HG02588 (cell line): ENCODE data around the gene SAMD14.
"Not testable (repeated sequence)": the region's sequence is repeated elsewhere in the genome, so short reads cannot be mapped to it uniquely, and the experiment has no call there.

ENCODE experiments used
- ATAC-seq: cut with Tn5 transposase; IDR thresholded peaks from one replicate; pipeline ENCODE4 v1.9.1; 2021; ENCODE audit warnings: mild to moderate bottlenecking, moderate library complexity; ENCODE audit not compliant: unreplicated experiment

SAMD14 gene

DNA sequence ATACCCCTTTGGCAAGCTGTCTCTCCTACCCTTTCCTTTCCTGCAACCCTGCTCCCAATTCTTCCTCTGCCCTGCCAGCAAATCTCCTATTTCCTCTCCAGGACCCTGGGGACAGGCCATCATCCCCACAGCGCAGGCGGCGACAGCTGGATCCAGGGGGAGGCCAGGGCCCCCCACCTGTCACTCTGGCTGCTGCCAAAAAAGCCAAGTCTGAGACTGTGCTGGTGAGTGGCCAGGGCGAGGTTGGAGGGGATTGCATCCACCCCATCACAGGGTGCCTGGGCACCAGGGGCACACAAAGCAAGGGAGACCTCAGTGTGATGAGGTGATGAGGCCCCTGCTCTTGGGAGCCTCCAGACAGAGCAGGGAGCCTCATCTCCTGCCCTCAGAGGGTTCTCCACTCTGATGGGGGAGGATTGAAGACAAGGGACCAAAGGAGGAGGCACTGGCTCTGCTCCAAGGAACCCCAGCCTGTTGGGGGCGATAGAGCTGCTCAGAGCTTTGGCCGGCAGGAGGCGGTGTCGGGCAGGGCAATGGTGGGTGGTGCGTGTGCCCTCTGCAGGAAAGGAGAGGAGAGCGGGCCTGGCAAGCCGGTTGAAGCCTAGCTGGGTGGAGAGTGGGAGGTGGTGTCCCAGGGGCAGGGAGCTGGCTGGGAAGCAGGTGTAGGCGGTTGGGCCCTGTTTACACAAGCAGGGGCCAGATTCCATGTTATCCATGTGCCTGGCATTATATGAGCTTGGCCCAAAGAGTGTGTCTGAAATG lies 50.4 kb downstream of the SAMD14 start:
- ATAC-seq, result no peak

DNA sequence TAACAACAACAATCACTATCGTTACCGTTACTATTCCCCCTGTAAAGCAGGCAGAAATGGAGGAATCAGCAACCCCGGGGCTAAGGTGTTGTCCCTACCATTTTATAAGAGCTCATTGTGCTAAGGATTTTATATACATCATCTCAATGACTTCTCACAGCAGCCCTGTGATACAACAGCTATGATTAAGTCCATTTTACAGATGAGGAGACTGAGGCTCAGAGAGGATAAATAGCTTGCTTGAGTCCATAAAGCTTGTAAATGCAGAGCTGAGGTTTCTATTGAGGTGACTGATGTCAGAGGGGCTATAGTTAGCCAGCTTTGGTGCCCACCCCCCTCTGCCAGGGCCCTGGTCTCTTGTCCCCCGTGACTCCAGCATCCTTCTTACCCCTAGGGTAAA lies 51.5 kb downstream of the SAMD14 start:
- no peak for ATAC-seq

DNA sequence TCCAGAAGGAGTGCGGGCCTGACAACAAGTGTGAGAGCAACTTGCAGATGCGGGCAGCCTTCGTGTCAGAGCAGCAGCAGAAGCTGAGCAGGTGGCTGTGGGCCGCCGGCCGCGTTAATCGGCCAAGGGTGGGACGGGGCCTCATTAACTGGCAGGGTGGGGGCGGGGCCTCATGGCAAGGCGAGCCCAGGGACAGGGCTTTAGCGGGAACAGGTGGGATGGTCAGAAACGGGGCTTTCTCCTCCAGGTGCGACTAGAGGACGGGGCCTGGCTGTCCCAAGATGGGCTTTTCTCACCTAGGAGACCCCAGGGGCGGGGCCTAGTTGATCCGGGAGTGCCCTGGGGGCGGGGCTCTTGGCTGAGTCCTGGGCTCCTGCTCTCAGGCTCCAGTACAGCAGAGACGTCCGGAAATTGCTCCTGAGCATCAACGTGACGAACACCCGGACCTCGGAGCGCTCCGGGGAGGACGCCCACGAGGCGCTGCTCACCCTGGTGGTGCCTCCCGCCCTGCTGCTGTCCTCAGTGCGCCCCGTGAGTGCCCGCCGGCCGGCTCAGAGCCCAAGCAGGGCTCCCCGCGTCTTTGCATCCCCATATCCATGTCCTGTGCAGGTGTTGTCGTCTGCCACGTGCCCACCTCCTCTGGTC lies 53.2 kb downstream of the SAMD14 start:
- ATAC-seq, result no peak

DNA sequence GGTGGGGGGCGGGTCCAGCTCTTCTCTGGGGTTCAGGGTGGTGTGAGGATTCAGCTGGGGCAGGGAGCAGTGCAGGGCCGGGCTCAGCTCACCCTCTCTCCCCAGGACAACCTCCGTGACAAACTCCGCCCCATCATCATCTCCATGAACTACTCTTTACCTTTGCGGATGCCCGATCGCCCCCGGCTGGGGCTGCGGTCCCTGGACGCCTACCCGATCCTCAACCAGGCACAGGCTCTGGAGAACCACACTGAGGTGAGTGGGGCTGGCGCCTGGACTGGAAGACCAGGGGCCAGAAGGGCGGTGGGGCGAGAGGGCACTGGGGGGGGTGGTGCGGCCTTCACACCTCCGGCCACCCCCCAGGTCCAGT lies 53.8 kb downstream of the SAMD14 start:
- no peak for ATAC-seq

DNA sequence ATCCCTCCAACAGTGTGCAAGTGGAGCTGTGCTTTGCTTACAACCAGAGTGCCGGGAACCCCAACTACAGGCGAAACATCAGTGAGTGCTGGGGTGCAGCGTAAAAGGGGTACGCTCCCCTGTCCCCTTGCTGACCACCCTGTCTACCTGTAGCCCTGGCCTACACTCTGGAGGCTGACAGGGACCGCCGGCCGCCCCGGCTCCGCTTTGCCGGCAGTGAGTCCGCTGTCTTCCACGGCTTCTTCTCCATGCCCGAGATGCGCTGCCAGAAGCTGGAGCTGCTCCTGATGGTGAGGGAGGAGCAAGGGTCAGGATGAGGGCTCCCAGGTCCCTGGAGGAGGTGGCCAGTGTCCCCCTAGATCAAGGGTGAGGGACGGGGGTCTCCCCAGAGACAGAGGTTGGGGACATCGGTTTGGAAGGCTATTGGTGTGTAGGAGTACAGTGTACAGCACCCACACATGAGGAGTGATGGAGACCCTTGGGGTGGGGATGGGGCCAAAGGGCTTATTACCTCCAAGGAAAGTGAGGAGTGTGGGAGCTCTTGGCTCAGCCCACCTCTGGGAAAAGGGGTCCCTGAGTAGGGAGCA lies 54.4 kb downstream of the SAMD14 start:
- no peak for ATAC-seq

DNA sequence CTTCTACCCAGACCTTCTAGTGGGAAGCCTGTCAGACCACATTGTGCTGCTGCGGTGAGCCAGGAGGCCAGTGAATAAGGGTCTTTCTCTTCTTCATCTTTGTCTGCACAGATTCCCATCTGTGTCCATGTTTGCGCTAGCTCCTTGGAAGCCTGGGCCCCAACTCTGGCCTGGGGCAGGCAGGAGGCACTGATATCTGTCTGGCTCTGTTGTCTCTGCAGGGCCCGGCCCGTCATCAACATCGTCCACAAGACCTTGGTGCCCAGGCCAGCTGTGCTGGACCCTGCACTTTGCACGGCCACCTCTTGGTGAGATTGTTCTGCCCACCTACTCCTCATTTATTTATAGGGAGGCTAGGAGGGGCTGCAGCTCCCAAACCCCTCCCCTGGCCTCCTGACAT lies 55.7 kb downstream of the SAMD14 start:
- no peak for ATAC-seq

DNA sequence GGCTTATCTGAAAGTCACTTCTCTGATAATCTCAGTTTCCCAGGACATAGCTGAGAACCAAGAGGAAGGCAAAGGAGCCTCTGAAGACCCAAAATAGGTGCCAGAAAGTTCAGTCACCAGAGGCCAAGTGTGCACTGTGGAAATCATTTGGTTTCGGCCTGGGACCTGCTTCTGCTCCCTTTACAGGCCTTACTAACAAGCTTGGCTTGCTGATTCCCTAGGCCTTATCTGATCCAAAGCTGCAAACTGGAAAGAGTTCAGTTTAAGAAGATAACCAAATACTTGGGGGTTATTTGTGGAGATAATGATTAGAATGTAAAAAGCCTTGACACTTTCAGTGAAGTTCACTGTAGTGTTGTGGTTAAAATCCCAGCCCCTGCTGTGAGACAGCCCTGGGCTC lies 57.0 kb downstream of the SAMD14 start:
- no peak for ATAC-seq

DNA sequence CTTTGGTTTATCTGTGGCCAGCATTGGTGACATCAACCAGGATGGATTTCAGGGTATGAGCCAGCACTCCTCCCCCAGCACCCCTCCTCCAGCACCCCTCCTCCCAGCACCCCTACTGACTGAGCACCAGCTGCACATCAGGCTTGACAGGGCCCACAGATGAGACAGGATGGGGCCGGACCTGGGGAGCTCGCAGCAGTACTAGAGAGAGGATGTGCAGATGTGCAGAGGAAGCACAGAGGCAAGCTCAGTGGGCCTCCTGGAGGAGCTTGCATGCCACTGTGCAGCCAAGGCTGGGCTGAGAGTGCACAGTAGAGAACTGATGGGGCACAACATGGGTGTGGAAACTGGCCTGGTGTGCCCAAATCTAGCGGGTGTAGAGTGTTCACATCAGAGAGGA lies 57.8 kb downstream of the SAMD14 start:
- no peak for ATAC-seq

DNA sequence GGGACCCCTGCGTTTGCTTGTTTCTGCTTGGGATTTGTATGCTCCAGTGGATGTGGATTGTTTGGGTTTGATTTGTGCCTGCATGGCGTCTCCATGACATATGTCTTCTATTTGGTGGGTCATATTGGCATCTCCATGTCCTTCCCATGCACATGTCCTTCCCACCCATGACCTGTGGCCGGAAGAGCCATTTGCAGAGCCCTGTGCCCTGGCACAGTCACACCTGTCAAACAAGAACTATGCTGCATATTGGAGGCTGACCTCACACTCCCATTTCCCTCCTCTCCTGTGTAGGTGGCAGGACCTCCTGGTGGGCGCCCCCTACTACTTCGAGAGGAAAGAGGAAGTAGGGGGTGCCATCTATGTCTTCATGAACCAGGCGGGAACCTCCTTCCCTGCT lies 58.3 kb downstream of the SAMD14 start:
- no peak for ATAC-seq

DNA sequence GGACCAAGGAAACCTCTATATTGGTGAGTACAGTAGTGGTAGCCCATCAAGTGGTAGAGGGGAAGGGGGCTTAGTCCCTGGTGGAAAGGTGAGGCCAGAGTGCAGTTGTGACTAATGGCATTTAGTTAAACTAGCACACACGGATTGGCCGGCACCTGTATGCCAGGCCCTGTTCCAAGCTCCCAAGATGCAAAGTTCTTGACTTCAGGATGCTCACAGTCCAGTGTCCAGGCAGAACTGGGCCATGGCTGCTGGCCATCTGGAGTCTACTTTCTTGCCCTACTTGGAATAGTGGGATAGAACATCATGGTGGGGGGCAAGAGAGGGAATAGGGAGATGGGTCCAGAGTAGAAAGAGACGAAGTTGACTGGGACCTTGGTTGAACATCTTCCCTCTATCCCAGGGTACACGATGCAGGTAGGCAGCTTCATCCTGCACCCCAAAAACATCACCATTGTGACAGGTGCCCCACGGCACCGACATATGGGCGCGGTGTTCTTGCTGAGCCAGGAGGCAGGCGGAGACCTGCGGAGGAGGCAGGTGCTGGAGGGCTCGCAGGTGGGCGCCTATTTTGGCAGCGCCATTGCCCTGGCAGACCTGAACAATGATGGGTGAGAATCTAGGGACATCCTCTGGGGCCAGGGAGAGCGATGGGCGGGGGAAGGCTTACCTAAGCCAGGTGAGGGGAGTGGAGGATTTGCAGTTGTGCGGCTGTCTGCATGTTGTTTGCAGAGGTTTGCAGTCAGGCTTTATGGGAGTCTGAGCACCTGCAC lies 58.9 kb downstream of the SAMD14 start:
- ATAC-seq, result no peak

DNA sequence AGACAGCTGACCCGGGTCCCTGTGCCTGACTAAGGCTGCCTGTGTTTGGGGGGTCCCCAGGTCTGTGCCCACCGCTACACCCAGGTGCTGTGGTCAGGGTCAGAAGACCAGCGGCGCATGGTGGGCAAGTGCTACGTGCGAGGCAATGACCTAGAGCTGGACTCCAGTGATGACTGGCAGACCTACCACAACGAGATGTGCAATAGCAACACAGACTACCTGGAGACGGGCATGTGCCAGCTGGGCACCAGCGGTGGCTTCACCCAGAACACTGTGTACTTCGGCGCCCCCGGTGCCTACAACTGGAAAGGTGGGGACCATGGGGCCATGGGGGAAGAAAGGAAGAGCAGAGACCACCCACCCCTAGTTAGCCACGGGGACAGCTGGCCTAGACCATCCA lies 62.0 kb downstream of the SAMD14 start:
- no peak for ATAC-seq

DNA sequence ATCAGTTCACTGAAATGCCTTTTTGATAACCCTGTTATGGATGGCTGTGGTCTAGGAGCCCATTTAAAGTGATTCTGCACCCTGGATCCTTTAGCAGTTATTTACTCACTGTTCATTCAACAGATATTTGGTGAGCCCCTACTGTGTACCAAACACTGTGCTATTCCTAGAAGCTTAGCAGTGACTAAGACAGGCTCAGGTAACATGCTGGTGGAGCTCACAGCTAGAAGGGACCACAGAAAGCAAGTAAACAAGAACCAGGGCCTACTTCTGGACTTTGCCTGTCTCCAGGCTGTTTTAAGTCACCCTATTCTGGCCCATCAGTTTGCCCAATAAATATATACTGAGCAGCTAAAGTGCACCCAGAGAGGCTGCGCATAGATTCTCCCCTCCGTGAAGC lies 63.0 kb downstream of the SAMD14 start:
- no peak for ATAC-seq

DNA sequence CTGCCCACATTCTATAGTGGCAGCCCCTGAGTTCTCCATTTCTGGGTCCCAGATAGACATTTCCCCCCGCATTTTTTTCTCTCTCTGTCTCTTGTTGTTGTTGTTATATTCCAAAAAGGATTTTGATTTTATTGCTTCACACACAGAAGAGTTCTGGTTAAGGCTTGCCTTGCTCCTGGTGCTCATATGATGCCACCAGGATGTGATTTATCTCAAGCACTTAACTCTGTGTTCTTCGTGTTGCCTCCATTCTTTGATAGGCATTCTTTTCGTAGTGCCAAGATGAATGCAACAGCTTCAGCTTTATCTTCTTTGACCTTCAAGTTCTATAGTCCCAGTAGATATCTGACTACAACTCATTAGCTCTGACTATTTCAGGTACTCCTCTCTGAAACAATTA lies 64.9 kb downstream of the SAMD14 start:
- no peak for ATAC-seq

DNA sequence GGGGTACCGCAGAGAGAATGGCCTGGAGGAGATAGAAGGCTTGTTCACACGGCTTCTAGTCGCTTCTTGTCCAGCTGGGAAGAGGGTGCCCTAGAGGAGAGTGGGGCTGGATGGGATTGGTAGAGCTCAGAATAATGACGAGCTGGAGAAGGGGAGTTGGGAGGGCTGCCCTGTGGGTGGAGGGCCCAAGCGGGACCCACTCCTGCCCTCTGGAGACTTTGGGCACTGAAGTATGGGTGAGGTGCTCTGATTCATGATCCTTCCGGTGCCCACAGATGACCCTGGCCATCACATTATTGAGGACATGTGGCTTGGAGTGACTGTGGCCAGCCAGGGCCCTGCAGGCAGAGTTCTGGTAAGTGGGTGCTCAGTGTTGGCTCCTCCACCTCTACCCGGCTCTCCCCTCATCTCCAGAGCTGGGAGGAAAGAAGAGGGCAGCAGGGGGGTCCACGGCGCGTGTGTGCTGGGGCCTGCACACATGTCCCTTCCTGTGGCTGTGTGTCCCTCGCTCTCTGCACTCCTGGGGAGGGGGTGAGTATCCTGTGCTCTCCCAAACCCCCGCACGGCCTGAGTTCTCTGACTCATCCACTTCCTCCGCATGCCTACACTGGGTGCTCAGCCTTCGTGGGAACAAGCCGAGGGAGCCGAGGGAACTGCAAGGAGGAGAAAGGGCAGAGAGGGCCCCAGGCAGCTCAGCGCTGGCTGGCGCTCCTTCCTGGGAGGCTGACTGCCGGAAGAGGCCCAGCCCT lies 65.5 kb downstream of the SAMD14 start:
- no peak for ATAC-seq

DNA sequence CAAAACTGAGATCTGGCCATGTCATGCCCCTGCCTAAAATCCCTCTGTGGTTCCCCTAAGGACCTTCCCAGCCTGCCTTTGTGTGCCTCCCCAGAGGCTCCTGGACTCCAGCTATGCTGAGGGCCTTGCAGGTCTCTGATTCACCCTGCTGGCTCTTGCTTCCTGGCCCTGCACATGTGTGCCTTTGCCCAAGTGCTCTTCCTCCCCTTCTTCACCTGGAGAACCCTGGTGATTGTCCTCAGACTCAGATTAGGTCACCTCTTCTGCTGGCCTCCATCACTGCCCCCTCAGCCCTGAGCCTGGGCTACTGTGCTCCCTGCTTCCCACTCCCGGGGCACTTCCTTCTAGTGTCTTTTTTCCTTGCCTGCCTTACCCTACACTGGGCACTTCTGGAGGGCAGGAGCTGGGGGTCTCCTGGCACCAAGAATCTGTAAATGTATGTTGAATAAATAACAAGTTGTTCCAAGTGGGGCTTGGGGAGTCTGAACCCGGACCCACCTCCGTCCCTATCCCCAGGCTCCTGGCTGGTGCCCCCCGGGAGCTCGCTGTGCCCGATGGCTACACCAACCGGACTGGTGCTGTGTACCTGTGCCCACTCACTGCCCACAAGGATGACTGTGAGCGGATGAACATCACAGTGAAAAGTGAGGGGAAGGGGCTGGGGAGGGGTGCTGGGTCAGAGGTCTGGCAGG lies 66.3 kb downstream of the SAMD14 start:
- no peak for ATAC-seq

DNA sequence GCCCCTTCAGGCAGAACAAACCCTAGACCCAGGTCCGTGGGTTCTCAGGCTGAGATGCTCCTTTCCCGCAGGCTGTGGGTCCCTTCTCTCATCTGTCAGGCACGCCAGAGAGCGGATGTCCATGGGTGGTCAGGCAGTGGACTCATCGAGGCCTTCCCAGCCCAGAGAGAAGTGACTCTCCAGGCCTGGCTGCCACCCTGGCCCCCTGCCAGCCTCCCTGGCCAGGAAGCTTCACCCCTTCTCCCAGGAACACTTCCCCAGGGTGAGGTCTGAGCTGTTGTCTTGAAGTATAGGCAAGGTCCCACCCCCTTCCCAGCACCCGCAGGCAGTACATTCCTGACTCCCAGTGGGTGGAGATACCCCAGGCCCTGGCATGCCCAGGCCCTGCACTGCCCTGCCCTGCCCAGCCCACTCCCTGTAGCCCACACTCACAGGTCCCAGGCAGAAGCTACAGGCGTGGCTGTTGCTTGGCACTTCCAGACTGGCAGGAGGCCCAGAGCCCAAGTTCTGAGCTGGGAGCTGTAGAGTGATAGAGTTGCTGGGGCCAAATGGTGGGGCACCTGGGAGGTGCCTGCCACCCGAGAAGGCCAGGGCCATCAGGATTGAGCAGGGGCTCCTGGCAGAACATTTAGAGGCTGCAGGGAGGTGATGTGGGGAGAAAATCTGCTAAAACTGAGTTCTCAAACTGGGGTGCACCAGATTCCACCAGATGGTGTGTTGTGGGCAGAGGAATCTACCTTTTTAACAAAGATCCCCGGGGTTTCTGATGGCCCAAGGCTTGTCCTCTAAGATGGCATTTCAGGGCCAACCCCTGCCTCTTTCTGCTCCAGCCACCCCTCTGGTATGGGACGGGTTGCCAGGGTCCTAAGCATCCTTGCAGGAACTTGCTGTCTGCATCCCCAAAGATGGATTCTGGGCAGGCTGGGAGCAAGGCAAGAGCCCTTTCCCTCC lies 67.4 kb downstream of the SAMD14 start:
- ATAC-seq, result no peak

DNA sequence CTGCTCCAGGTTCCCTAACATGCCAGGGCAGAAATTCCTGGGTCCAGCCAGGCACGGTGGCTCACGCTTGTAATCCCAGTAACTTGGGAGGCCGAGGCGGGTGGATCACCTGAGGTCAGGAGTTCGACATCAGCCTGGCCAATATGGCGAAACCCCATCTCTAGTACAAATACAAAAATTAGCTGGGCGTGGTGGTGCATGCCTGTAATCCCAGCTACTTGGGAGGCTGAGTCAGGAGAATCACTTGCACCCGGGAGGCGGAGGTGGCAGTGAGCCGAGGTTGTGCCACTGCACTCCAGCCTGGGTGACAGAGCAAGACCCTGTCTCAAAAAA lies 68.3 kb downstream of the SAMD14 start:
- not testable (repeated sequence) for ATAC-seq

DNA sequence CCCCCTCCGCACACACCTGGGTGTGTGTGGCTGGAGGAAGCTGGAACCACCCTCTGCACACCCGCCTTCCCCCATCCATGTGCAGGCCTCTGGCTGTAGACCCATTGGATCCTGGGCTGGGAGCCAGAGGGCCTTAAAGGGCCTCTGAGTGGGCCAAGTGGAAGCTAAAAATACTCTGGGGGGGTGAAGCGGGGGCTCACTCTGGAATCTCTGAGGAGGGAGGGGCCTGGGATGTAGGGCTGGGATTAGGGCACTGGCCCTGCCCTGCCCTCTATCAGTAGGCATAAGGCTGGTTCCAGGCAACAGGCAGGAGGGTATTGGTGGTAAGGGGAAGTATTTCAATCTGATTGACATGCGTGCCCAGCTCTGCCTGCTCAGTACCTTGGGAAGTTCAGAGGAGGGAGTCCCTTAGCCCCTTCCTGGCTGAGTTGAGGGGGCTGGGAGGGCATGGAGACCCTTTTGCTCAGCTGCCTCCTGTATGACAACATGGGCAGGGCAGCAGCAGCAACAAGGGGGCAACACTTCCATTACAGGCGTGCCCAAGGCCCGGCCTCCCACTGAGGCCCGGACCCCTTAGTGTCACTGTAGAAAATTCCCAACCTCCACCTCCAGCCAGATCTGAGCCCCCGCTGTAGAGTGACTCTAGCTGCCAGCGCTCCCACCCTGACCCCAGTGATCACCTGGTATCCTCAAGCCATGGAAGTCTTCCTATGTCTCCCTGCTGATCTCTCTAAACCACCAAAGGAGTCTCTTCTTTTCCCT lies 68.8 kb downstream of the SAMD14 start:
- no peak for ATAC-seq
